ENCODE measurements around the gene ZHX3. TPM values are rescaled to one million over a fixed set of nuclear protein-coding genes. Genes with fewer than 3 reads are reported as not detected.

Gene ZHX3
- total and polyA plus RNA-seq, 10 donors: 1.6 to 26.7 (median 12.3) TPM

DNA sequence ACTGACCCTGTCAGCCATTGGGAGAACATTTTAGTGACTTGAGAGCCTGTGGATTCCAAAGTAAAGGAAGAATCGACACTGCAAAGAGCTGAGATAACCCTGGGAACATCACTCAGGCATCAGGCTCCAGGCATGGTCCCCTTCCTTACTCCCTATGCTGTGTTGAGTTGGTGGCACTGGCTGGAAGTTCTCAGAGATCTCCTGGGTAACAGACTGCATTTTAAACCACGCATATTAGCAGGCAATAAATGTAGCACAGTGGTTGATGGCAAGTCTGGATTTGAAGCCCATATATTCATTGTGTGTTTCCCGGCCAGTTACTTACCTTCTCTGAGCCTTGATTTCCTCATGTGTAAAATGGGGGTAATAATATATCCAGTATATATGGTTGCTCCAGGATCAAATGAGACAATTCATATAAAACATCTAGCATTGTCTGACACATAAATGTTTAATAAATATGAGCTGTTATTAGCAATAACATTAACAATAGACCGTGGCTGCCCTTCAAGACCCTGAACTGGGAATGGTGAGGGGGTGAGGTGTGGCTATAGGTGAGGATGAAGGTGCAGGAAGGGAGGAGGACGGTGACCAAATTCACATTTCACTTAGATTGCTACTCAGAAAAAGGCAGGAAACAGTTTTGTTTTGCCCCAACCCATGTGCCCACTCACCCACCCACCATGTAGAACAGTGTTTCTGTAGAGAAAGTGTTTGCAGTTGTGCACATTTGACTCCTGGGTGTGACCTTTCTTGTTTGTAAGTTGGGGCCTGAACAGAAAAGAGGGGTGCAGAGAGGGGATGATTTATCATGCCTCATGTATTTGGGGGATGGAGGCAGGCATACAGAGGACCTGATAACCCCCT, 178.1 kb downstream of the ZHX3 start:
- Histone ChIP-seq H3K4me3 (peak overlapping the region; percentile 89 to 98 (median 95)), H3K27ac (peak overlapping the region; percentile 66 to 98 (median 95)), H3K36me3 (peaks cover 0 to 6% (median 0%) of the 10 kb centered on the region in 6 donors), H3K4me1 (peaks cover 37 to 91% (median 79%) of the 10 kb centered on the region in 6 donors), H3K27me3 (replicated peaks in 1 of 7) (peaks cover 0 to 12% (median 0%) of the 10 kb centered on the region in 7 donors), H3K9me3 (no peaks in the 10 kb centered on the region)
- no peak for DNase-seq
- WGBS, 5 donors: 46 to 77% (median 65%) methylated on average over 5 of the region's 5 CpGs
- no peak for TF ChIP-seq POLR2A (IDR thresholded peaks at IDR 0.05)
- TF ChIP-seq, protein P1, sequence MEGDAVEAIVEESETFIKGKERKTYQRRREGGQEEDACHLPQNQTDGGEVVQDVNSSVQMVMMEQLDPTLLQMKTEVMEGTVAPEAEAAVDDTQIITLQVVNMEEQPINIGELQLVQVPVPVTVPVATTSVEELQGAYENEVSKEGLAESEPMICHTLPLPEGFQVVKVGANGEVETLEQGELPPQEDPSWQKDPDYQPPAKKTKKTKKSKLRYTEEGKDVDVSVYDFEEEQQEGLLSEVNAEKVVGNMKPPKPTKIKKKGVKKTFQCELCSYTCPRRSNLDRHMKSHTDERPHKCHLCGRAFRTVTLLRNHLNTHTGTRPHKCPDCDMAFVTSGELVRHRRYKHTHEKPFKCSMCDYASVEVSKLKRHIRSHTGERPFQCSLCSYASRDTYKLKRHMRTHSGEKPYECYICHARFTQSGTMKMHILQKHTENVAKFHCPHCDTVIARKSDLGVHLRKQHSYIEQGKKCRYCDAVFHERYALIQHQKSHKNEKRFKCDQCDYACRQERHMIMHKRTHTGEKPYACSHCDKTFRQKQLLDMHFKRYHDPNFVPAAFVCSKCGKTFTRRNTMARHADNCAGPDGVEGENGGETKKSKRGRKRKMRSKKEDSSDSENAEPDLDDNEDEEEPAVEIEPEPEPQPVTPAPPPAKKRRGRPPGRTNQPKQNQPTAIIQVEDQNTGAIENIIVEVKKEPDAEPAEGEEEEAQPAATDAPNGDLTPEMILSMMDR (IDR thresholded peaks at IDR 0.05 in 8 of 11, conservative IDR thresholded peaks at IDR 0.05 in 3 of 11): no peak
- no peak for TF ChIP-seq POLR2AphosphoS5 (IDR thresholded peaks at IDR 0.05)
- intact Hi-C loops (cut with DNase I; ENCODE audit: low total_unique reads): no loop called here

DNA sequence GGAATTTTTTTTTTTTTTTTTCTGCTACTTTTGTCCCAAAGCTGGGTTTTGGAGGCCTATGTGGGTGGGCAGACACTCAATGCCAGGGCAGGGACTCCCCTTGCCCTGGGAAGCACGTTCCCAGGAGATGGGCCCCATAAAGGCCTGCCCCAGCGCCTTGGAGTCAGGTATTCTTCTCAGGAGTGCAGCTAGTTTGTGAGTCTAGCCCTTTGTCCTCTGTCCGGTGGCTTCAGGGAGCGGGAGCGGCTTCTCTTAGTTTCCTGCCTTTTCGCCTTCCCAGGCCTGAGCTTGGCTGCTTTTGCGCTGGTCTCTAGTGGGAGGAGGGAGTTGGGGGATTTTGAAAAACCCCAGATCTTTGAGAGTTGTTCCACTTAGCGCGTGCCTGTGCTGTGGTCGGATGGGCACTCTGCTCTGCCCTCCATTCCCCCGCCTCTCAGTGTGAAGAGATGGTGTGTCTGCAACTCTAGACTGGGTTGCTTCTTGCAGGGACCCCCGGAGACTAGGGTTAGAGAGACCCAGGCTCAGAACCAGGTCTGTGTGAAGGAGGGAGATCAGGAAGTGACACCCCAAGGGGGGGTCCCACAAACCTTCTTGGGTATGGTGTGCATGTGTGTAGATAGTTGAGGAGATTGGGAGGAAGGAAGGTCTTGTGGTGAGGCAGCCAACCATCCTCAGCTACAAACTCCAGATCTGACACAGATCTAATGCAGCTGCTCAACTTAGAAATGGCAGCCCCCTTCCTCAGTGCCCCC, 178.9 kb downstream of the ZHX3 start:
- 18 to 29% (median 24%) methylated on average over 11 to 12 of the region's 12 CpGs for WGBS, 5 donors
- TF ChIP-seq, protein P1 (IDR thresholded peaks at IDR 0.05 in 8 of 11, conservative IDR thresholded peaks at IDR 0.05 in 3 of 11): no peak
- peak in 1 of 3 donors; percentile 10 for TF ChIP-seq POLR2AphosphoS5 (IDR thresholded peaks at IDR 0.05)
- Histone ChIP-seq H3K4me3 (peak overlapping the region; percentile 89 to 98 (median 95)), H3K9me3 (no peaks in the 10 kb centered on the region), H3K4me1 (peaks cover 37 to 83% (median 71%) of the 10 kb centered on the region in 6 donors), H3K27me3 (replicated peaks in 1 of 7) (peaks cover 0 to 12% (median 0%) of the 10 kb centered on the region in 7 donors), H3K36me3 (no peaks in the 10 kb centered on the region), H3K27ac (peak overlapping the region; percentile 90 to 98 (median 95))
- intact Hi-C loops (cut with DNase I; ENCODE audit: low total_unique reads): no loop called here
- no peak for DNase-seq

DNA sequence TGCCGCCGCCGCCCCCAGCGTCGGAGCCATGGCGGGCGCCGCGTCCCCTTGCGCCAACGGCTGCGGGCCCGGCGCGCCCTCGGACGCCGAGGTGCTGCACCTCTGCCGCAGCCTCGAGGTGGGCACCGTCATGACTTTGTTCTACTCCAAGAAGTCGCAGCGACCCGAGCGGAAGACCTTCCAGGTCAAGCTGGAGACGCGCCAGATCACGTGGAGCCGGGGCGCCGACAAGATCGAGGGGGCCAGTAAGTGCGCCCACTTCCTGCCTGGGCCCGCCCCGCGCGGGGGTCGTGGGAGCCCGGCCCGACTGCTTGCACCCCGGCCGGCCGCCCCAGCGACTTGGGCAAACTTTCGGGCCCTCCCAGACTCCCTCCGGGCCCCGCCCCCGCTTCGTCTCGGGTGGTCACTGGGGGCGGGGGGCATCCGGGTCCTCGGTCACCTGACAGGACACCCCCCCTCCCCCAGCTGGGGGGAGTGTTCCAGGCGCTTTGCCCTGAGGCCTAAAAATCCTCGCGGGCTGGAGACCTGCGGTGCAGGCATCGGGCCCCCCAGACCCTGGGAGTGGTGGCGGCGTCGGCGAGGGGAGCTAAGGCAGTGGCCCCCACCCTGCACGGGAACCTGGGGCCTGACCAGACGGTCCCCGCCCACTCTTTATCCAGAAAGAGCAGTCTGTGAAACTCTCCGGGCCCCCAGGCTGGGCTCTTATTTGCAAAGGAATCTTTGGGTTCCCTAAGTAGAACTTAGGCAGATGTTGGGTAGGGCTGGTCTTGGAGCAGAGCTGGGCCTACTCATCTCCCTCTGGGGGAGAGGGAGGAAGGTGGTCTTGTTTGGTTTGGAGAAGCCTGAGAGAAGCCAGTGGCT, 179.7 kb downstream of the ZHX3 start:
- H3K27ac ChIP-seq: peak overlapping the region; percentile 90 to 98 (median 95)
- peak; percentile 44 to 83 (median 70) for TF ChIP-seq POLR2AphosphoS5 (IDR thresholded peaks at IDR 0.05)
- no peak for TF ChIP-seq POLR2A (IDR thresholded peaks at IDR 0.05)
- DNase-seq: peak; percentile 94
- intact Hi-C loops (cut with DNase I; ENCODE audit: low total_unique reads): no loop called here
- H3K4me1 ChIP-seq: peaks cover 29 to 75% (median 63%) of the 10 kb centered on the region in 6 donors
- no peaks in the 10 kb centered on the region for H3K9me3 ChIP-seq
- peak overlapping the region; percentile 89 to 98 (median 95) for H3K4me3 ChIP-seq
- no peaks in the 10 kb centered on the region for H3K36me3 ChIP-seq
- peaks cover 0 to 12% (median 0%) of the 10 kb centered on the region in 7 donors for H3K27me3 ChIP-seq (replicated peaks in 1 of 7)
- 1 to 5% (median 2%) methylated on average over 8 to 66 of the region's 66 CpGs for WGBS, 5 donors

All from spleen (tissue), 11 donors.